ENCODE measurements around the gene DSCAML1.

DSCAML1 gene

GRCh38 chr11:117513666-117514065 is 283.4 kb downstream of the DSCAML1 start:
- Histone ChIP-seq H3K27ac (no peak overlapping the region), H3K4me3 (ENCODE audit: low read depth, low read length) (no peak overlapping the region), H3K36me3 (replicated peaks) (no peaks in the 10 kb centered on the region), H3K27me3 (replicated peaks) (peaks cover 12% of the 10 kb centered on the region)
- in situ Hi-C loops (cut with HindIII; ENCODE audit: low pct_ligation_motif_present, low sequenced_read_pairs): no loop called here
- no peak for DNase-seq
- no peak for TF ChIP-seq CTCF (IDR thresholded peaks at IDR 0.05; ENCODE audit: low read depth, low read length, missing control alignments)

DNA sequence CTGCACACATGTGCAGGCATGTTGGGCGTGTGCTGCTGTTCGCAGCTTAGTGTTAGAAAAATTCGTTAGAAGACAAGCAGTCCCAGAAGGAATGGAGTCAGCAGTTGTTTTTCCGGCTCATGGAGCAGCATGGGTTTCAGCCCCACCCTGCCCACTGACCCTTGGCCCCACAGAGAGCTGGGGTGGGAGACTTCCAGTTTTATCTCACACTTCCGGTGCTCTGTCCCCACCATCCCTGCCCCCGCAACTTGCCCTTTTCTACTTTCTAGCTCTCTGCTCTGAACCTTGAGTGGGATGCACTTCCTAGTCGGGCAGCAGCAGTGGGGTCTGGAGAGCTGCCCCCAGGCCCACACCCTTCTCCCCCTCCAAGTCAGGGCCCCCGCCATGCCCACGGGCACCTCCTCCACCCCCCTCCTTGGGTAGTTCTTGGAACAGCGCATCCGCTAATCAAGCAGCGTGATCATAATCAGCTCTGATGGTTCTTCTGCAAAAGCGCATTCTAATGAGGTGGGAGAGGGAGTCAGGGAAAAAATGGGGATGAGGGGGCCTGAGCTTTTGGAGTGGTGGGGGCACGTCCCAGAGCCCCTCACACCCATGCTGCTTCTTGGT is 285.0 kb downstream of the DSCAML1 start:
- in situ Hi-C loops (cut with HindIII; ENCODE audit: low pct_ligation_motif_present, low sequenced_read_pairs): no loop called here

GRCh38 chr11:117511483-117511930 is 285.5 kb downstream of the DSCAML1 start:
- H3K4me3 ChIP-seq (ENCODE audit: low read depth, low read length): no peak overlapping the region
- in situ Hi-C loops (cut with HindIII; ENCODE audit: low pct_ligation_motif_present, low sequenced_read_pairs): no loop called here
- peaks cover 12% of the 10 kb centered on the region for H3K27me3 ChIP-seq (replicated peaks)
- H3K36me3 ChIP-seq (replicated peaks): no peaks in the 10 kb centered on the region
- H3K27ac ChIP-seq: no peak overlapping the region
- DNase-seq: no peak
- TF ChIP-seq CTCF (IDR thresholded peaks at IDR 0.05; ENCODE audit: low read depth, low read length, missing control alignments): no peak

More for the DNA sequence above, 285.0 kb downstream of the DSCAML1 start:
- Histone ChIP-seq H3K27me3 (replicated peaks) (peaks cover 12% of the 10 kb centered on the region), H3K27ac (no peak overlapping the region), H3K4me3 (ENCODE audit: low read depth, low read length) (no peak overlapping the region), H3K36me3 (replicated peaks) (no peaks in the 10 kb centered on the region)
- no peak for TF ChIP-seq CTCF (IDR thresholded peaks at IDR 0.05; ENCODE audit: low read depth, low read length, missing control alignments)
- no peak for DNase-seq

GRCh38 chr11:117510646-117511045 is 286.4 kb downstream of the DSCAML1 start:
- no peak for TF ChIP-seq CTCF (IDR thresholded peaks at IDR 0.05; ENCODE audit: low read depth, low read length, missing control alignments)
- DNase-seq: no peak
- in situ Hi-C loops (cut with HindIII; ENCODE audit: low pct_ligation_motif_present, low sequenced_read_pairs): no loop called here

DNA sequence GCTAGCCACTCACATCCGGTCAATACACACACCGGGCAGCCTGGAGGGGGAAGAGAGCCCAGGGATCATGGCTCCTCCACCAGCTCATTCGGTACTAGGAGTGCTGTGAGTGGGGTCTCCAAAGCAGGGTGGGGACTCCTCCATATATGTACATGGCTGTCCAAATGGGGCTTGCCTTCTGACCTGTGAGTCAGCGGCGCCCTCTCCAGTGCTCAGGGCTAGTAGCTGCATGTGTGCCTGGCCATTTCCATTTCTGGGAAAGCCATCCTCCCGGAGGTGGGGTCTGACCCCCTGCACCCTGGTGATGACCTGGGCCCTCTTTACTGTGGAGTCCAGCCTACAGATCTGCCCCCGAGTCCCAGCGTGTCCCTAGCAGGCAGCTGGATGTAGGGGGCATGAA is 287.5 kb downstream of the DSCAML1 start:
- no peak for DNase-seq
- TF ChIP-seq CTCF (IDR thresholded peaks at IDR 0.05; ENCODE audit: low read depth, low read length, missing control alignments): no peak
- H3K36me3 ChIP-seq (replicated peaks): no peaks in the 10 kb centered on the region
- in situ Hi-C loops (cut with HindIII; ENCODE audit: low pct_ligation_motif_present, low sequenced_read_pairs): no loop called here
- H3K27ac ChIP-seq: no peak overlapping the region
- H3K27me3 ChIP-seq (replicated peaks): peaks cover 12% of the 10 kb centered on the region
- no peak overlapping the region for H3K4me3 ChIP-seq (ENCODE audit: low read depth, low read length)

More at GRCh38 chr11:117510646-117511045, 286.4 kb downstream of the DSCAML1 start:
- H3K36me3 ChIP-seq (replicated peaks): no peaks in the 10 kb centered on the region
- peaks cover 12% of the 10 kb centered on the region for H3K27me3 ChIP-seq (replicated peaks)
- no peak overlapping the region for H3K27ac ChIP-seq
- H3K4me3 ChIP-seq (ENCODE audit: low read depth, low read length): no peak overlapping the region

DNA sequence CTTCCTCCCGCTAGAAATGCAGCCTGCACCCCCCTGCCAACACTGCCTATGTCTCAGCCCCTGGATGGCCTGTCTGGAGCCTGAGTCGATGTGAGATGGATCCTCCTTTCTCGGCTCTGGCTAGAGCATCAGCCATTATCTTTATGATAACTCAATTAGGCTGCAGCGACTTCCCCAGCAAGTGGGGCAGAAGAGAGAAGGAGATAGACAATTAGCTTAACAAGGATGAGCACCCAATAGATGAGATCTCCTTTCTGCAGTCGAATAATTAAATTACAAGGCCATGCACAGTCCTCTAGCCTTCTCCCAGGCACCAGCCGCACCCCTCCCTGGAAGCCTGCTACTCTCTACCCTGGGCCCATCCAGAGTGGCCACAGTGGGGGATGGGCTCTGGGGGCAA is 290.0 kb downstream of the DSCAML1 start:
- Histone ChIP-seq H3K4me3 (ENCODE audit: low read depth, low read length) (no peak overlapping the region), H3K27ac (no peak overlapping the region), H3K27me3 (replicated peaks) (peaks cover 9% of the 10 kb centered on the region), H3K36me3 (replicated peaks) (no peaks in the 10 kb centered on the region)
- no peak for TF ChIP-seq CTCF (IDR thresholded peaks at IDR 0.05; ENCODE audit: low read depth, low read length, missing control alignments)
- in situ Hi-C loops (cut with HindIII; ENCODE audit: low pct_ligation_motif_present, low sequenced_read_pairs): no loop called here
- no peak for DNase-seq

Measured in brain microvascular endothelial cell (primary cell).